Activated T-helper 2 cell treated with anti-CD3 and anti-CD28 coated beads, Interferon-gamma antibody, Interleukin-2, Interleukin-4, amounts not matched to agents 10 μg/mL and 5 μg/mL and 100 μg/mL, durations not matched to agents 14 hours and 24 hours and 36 hours (primary cell): Measurements from ENCODE around the gene CNBP. TPM values are rescaled to one million over a fixed set of nuclear protein-coding genes. Genes with fewer than 3 reads are reported as not detected.
A peak's percentile ranks its signal among the peaks of the same experiment; 100 is the strongest.
"Not testable (repeated sequence)": the region's sequence is repeated elsewhere in the genome, so short reads cannot be mapped to it uniquely, and the experiment has no call there.

Source experiments
- DNase-seq: peaks from one replicate; pipeline ENCODE4 v3.0.0; 2021; ENCODE audit warnings: low spot score
- H3K27ac Mint-ChIP-seq: one replicate; pipeline ENCODE4 v1.8.0; 2021; ENCODE audit warnings: mixed read lengths
- H3K27me3 Mint-ChIP-seq: one replicate; pipeline ENCODE4 v1.8.0; 2021; ENCODE audit warnings: low read depth, mixed read lengths
- H3K36me3 Mint-ChIP-seq: one replicate; pipeline ENCODE4 v1.8.0; 2021; ENCODE audit warnings: low read depth, mixed read lengths
- H3K4me1 Mint-ChIP-seq: one replicate; pipeline ENCODE4 v1.8.0; 2021; ENCODE audit warnings: low read depth, mixed read lengths
- H3K4me3 Mint-ChIP-seq: one replicate; pipeline ENCODE4 v1.8.0; 2021; ENCODE audit warnings: low read depth, mild to moderate bottlenecking, moderate library complexity, mixed read lengths
- H3K9me3 Mint-ChIP-seq: one replicate; pipeline ENCODE4 v1.8.0; 2021; ENCODE audit warnings: mixed read lengths
- intact Hi-C: fragments of 100-400 bp; cut with micrococcal nuclease; formaldehyde crosslinking; loops from one replicate; pipeline ENCODE4 v1.15.1; 2023
- total RNA-seq: library from RNA; stranded (reverse); gene quantifications from 2 replicates; pipeline ENCODE4 v1.2.3, GENCODE V29; 2022

Gene CNBP
- total RNA-seq, 1 donor from 2014 or later, result 351 TPM

GRCh38 chr3:129141011-129141410 lies 42.7 kb downstream of the CNBP start:
- not testable (repeated sequence) for H3K4me1 Mint-ChIP-seq

DNA sequence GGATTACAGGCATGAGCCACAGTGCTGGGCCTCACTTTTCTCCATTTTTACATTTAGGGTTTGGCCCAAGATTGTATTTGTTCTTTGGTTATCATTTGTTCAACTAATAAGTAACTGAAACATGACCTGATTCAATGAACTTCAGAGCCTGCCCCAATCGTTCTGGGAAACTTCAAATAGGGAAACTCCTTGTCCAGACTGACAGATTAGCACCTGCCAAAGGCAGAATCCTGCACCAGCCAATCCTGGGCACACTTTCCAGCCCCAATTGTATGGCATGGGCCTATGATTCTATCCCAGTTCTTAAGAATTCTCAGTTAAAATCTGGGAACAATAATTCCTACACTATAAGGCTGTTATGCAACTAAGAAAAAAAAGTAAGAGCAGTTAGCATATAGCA lies 43.8 kb downstream of the CNBP start:
- Mint-ChIP-seq H3K9me3 (no peaks in the 10 kb centered on the region), H3K27me3 (no peaks in the 10 kb centered on the region), H3K4me3 (no peak overlapping the region), H3K27ac (no peak overlapping the region), H3K36me3 (peaks cover 20% of the 10 kb centered on the region), H3K4me1 (no peaks in the 10 kb centered on the region)
- intact Hi-C loops, result no loop called here
- DNase-seq, result no peak

More at GRCh38 chr3:129141011-129141410, 42.7 kb downstream of the CNBP start:
- H3K9me3 Mint-ChIP-seq, H3K4me3 Mint-ChIP-seq, H3K27me3 Mint-ChIP-seq, intact Hi-C loops, H3K27ac Mint-ChIP-seq, DNase-seq: not testable (repeated sequence)
- H3K36me3 Mint-ChIP-seq, result peaks cover 28% of the 10 kb centered on the region

- H3K9me3 Mint-ChIP-seq, H3K4me1 Mint-ChIP-seq, H3K27ac Mint-ChIP-seq, H3K4me3 Mint-ChIP-seq, intact Hi-C loops, DNase-seq, H3K27me3 Mint-ChIP-seq: not testable (repeated sequence)
- H3K36me3 Mint-ChIP-seq, result peaks cover 42% of the 10 kb centered on the region
Measured at GRCh38 chr3:129136275-129136674, 47.4 kb downstream of the CNBP start.

DNA sequence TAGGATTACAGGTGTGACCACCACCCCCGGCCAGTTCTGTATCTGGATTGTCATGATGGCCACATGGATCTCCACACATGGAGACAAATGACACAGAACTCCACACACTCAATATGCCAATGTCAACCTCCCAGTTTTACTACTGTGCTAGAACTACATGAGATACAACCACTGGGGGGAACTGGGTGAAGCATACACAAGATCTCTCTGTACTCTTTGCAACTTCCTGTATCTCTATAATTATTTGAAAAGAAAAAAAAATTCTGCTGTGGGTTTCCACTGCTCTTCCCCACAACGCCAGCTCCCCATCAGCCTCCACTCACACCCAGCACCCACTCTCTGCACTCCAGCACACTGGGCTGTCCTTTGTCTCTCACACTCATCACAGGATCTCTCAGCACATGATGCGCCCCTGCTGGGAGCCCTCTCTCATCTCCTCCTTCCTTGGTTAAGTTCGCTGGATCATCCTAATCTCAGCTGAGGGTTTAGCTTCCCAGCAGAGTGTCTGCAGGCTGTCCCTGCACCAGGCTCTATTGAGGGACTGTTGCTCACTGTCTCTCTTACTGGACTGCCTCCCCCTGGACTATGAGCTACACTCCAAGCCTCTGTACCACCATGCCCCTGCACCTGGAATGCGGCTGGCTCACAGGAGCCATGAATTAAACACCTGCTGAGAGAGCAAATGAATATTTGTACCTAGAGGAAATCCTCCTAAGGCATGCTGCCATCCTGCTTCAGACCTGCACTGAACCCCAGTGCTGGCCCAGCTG lies 51.4 kb downstream of the CNBP start:
- Mint-ChIP-seq H3K4me1 (peaks cover 2% of the 10 kb centered on the region), H3K27ac (peak overlapping the region; percentile 48), H3K9me3 (no peaks in the 10 kb centered on the region), H3K36me3 (peaks cover 51% of the 10 kb centered on the region), H3K4me3 (no peak overlapping the region), H3K27me3 (no peaks in the 10 kb centered on the region)
- intact Hi-C loops, result no loop called here
- DNase-seq, result no peak

- H3K27ac Mint-ChIP-seq, result no peak overlapping the region
- DNase-seq, result no peak
- no peaks in the 10 kb centered on the region for H3K9me3 Mint-ChIP-seq
- H3K27me3 Mint-ChIP-seq, result no peaks in the 10 kb centered on the region
- H3K36me3 Mint-ChIP-seq, result peaks cover 53% of the 10 kb centered on the region
- intact Hi-C loops, result no loop called here
- H3K4me3 Mint-ChIP-seq, result no peak overlapping the region
- peaks cover 2% of the 10 kb centered on the region for H3K4me1 Mint-ChIP-seq
Measured at GRCh38 chr3:129131465-129132088, 52.1 kb downstream of the CNBP start.

GRCh38 chr3:129130291-129130813 lies 53.3 kb downstream of the CNBP start:
- Mint-ChIP-seq H3K4me3 (no peak overlapping the region), H3K27ac (no peak overlapping the region), H3K9me3 (no peaks in the 10 kb centered on the region), H3K4me1 (peaks cover 5% of the 10 kb centered on the region), H3K27me3 (no peaks in the 10 kb centered on the region), H3K36me3 (peaks cover 55% of the 10 kb centered on the region)
- intact Hi-C loops, result no loop called here
- DNase-seq, result no peak

DNA sequence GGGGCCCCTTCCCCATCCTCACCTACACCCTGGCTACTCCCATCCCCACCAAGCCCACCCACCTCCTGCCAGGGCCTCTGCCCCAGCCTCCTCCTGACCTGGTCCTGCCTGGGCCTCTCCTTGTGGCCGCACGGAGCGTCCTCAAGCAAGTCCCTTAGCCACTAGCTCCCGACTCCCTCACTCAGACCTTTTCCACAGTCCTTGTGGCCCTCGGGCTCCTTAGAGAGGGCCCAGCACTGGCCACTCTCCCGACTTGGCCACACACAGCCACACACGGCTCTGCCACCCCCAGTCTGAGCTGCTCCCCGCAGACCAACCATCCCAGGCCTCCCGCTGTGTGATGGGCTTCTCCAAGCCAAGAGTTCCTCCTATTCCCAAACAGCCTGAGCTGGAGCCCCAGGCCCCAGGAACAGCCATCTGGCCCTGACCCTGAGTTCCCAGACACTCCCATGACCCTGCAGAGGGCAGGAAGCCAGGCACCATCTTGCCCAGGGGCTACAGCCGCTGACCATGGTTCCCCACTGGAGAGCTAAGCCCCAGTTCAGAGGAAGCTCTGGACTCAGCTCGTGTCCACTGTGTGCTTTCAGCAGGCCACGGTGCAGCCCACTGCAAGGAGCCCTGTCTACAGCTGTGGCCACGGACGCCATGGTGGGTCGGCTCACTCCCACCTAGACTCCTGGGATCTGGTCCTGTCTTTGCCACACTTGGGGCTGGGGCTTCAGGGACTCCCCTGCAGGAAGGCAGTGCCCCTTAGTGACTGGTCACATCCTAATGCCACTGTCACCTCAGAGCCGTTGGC lies 55.1 kb downstream of the CNBP start:
- Mint-ChIP-seq H3K9me3 (no peaks in the 10 kb centered on the region), H3K27me3 (no peaks in the 10 kb centered on the region), H3K27ac (no peak overlapping the region), H3K4me1 (peaks cover 5% of the 10 kb centered on the region), H3K36me3 (peaks cover 43% of the 10 kb centered on the region), H3K4me3 (no peak overlapping the region)
- DNase-seq, result no peak
- intact Hi-C loops, result no loop called here

DNA sequence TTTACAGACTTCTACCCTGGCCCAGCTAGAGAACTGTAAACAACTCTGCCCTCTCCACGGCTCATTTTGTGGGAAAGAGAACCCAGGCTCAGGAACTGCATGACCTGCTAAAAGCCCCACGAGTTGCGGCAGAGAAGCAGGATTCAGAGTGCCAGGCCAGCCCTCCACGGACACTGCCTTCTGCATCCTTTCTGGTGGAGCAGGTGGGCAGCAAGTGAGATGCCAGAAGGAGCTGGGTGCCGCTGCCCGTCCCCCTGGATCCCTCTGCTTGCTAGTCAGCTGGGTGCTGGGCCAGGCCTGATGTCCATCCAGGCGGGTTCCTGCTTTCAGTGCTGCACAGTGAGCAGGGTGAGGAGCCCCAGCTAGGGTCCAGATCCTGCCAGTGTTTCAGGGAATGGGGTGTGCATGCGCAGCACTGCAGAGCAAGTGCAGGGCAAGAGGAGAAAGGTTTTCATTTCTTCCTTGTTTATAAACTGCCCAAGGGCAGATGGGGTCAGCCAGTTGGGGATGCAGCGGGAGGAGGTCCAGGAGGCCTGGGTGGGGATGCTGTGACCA lies 56.9 kb downstream of the CNBP start:
- intact Hi-C loops, result no loop called here
- Mint-ChIP-seq H3K27me3 (no peaks in the 10 kb centered on the region), H3K4me3 (no peak overlapping the region), H3K4me1 (peaks cover 14% of the 10 kb centered on the region), H3K27ac (peak overlapping the region; percentile 21), H3K36me3 (peaks cover 28% of the 10 kb centered on the region), H3K9me3 (no peaks in the 10 kb centered on the region)
- DNase-seq, result no peak

DNA sequence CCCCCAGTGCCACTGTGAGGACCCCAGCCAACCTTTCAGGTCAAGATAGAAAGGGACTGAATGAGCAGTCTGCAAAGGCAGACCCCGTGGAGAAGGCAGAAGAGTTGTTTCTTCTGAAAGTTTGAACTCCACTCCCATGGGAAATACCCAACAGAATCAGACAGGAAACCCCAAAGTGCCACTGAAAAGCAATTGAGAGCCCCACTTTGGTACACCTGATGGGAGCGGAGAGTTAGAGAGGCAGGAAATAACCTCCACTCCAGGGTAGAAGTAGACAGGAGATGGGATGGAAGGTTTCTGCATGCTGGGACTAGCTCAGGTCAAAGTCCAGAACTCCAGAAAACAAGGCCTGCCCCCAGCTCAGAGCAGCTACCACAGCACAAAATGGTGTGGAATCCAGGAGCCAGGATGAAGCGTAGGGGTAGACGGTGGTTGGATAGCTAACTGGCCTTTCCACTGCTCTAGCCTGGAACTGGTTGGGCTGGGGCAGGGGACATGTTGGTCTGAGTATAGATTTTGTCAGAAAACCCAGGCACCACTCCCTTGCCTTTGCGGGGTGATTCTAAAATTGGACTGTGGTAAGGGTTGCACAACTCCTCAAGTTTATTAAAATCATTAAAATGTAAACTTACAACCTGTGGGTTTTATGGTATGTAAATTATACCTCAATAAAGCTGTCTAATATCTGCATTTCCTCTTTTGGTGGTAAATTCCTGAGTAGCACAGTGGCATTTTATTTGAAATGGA lies 60.2 kb downstream of the CNBP start:
- H3K27me3 Mint-ChIP-seq, result no peaks in the 10 kb centered on the region
- peaks cover 27% of the 10 kb centered on the region for H3K4me1 Mint-ChIP-seq
- peak overlapping the region; percentile 65 for H3K27ac Mint-ChIP-seq
- DNase-seq, result no peak
- no peak overlapping the region for H3K4me3 Mint-ChIP-seq
- intact Hi-C loops, result loop anchor here (5.0 kb wide), 3 partner anchors 96 to 319 kb away; partner anchors contain the start of gene IFT122
- H3K36me3 Mint-ChIP-seq, result peaks cover 28% of the 10 kb centered on the region
- no peaks in the 10 kb centered on the region for H3K9me3 Mint-ChIP-seq

GRCh38 chr3:129122412-129123011 lies 61.2 kb downstream of the CNBP start:
- H3K4me1 Mint-ChIP-seq, result peaks cover 37% of the 10 kb centered on the region

DNA sequence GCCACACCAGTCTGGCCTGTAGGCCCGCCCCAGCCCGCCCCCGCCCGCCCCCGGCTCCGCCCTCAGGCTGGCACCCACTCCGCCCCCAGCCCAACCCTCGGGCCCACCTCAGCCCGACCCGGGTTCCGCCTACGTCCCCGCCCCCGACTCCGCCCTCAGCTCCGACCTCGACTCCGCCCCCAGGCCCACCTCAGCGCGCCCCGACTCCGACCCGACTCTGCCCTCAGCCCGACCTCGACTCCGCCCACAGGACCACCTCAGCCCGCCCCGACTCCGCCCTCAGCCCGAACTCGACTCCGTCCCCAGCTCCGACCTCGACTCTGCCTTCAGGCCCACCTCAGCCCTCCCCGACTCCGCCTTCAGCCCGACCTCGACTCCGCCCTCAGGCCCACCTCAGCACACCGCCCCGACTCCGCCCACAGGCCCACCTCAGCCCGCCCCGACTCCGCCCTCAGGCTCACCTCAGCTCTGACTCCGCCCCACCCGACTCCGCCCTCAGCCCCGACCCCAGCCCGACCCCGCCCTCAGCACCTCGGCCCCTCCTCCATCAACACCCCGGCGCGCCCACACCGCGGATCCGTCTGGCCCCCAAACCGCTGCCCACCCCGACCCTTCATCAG lies 61.8 kb downstream of the CNBP start, which contains the start of gene RAB43:
Gene RAB43, minus strand, starts transcription at position 13 of the 620 bp plus-strand sequence. CDS start 315 bp downstream, outside the sequence.
- peaks cover 43% of the 10 kb centered on the region for H3K4me1 Mint-ChIP-seq

More at GRCh38 chr3:129122412-129123011, 61.2 kb downstream of the CNBP start:
- Mint-ChIP-seq H3K27me3 (no peaks in the 10 kb centered on the region), H3K4me3 (peak overlapping the region; percentile 55), H3K36me3 (peaks cover 38% of the 10 kb centered on the region), H3K9me3 (no peaks in the 10 kb centered on the region), H3K27ac (peak overlapping the region; percentile 65)
- no peak for DNase-seq
- intact Hi-C loops, result loop anchor here (5.0 kb wide), 3 partner anchors 95 to 320 kb away; partner anchors contain the start of gene IFT122

More for the DNA sequence above, 61.8 kb downstream of the CNBP start, which contains the start of gene RAB43:
- Mint-ChIP-seq H3K27ac (peak within 1 kb of the TSS; percentile 97), H3K36me3 (peaks cover 41% of the 10 kb centered on the region), H3K4me3 (peak within 1 kb of the TSS; percentile 94), H3K9me3 (no peaks in the 10 kb centered on the region), H3K27me3 (no peaks in the 10 kb centered on the region)
- peak; percentile 80 for DNase-seq
- intact Hi-C loops, result loop anchor here (2.0 to 5.0 kb wide), 4 partner anchors 61 to 320 kb away; partner anchors contain the start of genes CNBP and IFT122
